GM23338 (cell line): ENCODE measurements around the gene CHCHD3.

Experiments used
- EZH2 ChIP-seq: fragments of 200-600 bp; sonication (generic); IDR thresholded peaks from one replicate; pipeline ENCODE4 v1.8.0; 2017; ENCODE audit warnings: antibody characterized with exemption, mild to moderate bottlenecking, low read depth; ENCODE audit not compliant: unreplicated experiment
- EZH2phosphoT487 ChIP-seq: fragments of 200-600 bp; sonication (generic); IDR thresholded peaks from one replicate; pipeline ENCODE4 v1.8.1; 2018; ENCODE audit warnings: antibody characterized with exemption; ENCODE audit not compliant: unreplicated experiment
- POLR2AphosphoS5 ChIP-seq: IDR thresholded peaks from 2 replicates; pipeline ENCODE4 v1.6.1; 2016; ENCODE audit warnings: antibody characterized with exemption, low read depth
- STAT1 ChIP-seq: IDR thresholded peaks from one replicate; pipeline ENCODE4 v1.6.1; 2016; ENCODE audit warnings: antibody characterized with exemption; ENCODE audit not compliant: unreplicated experiment
- ZNF114 ChIP-seq: fragments of 250-450 bp; sonication (Bioruptor Pico); IDR thresholded peaks from 2 replicates; pipeline ENCODE4 v1.5.0; 2020; ENCODE audit warnings: mild to moderate bottlenecking, moderate library complexity
- TF ChIP-seq, protein P1 (sequence below), 2 experiments: fragments of 200-600 bp in 1 of 2; sonication (generic) in 1 of 2; conservative IDR thresholded peaks; 2 replicates each; pipeline versions ENCODE4 v1.5.1 to v1.6.1; 2016 to 2017; ENCODE audit warnings: antibody characterized with exemption in 2 of 2, low read depth in 2 of 2, mild to moderate bottlenecking in 2 of 2, moderate library complexity in 1 of 2
- TF ChIP-seq, protein P2 (sequence below): IDR thresholded peaks from 2 replicates; pipeline ENCODE4 v1.6.1; 2016; ENCODE audit warnings: antibody characterized with exemption
- TF ChIP-seq, protein P3 (sequence below): IDR thresholded peaks from one replicate; pipeline ENCODE4 v1.6.1; 2018; ENCODE audit warnings: antibody characterized with exemption; ENCODE audit not compliant: unreplicated experiment

DNA sequence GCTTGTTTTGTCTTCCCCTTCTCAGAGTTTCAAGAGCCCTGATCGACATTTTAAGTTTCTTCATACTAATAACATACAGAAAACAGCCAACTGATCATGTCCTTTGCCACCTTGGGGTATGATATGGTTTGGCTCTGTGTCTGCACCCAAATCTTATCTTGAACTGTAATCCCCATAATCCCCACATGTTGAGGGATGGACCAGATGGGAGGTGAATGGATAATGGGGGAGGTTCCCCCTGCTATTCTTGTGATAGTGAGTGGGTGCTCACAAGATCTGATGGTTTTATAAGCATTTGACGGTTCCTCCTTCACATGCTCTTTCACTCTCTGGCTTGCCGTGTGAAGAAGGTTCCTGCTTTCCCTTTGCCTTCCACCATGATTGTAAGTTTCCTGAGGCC, 190.3 kb downstream of the CHCHD3 start:
- TF ChIP-seq, protein P1, sequence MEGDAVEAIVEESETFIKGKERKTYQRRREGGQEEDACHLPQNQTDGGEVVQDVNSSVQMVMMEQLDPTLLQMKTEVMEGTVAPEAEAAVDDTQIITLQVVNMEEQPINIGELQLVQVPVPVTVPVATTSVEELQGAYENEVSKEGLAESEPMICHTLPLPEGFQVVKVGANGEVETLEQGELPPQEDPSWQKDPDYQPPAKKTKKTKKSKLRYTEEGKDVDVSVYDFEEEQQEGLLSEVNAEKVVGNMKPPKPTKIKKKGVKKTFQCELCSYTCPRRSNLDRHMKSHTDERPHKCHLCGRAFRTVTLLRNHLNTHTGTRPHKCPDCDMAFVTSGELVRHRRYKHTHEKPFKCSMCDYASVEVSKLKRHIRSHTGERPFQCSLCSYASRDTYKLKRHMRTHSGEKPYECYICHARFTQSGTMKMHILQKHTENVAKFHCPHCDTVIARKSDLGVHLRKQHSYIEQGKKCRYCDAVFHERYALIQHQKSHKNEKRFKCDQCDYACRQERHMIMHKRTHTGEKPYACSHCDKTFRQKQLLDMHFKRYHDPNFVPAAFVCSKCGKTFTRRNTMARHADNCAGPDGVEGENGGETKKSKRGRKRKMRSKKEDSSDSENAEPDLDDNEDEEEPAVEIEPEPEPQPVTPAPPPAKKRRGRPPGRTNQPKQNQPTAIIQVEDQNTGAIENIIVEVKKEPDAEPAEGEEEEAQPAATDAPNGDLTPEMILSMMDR (conservative IDR thresholded peaks at IDR 0.05; ENCODE audit: low read depth in 2 of 2): no peak
- TF ChIP-seq POLR2AphosphoS5 (no peak), EZH2phosphoT487 (no peak), EZH2 (no peak), ZNF114 (CRISPR knock-in tag) (no peak), STAT1 (no peak)
- TF ChIP-seq, protein P2, sequence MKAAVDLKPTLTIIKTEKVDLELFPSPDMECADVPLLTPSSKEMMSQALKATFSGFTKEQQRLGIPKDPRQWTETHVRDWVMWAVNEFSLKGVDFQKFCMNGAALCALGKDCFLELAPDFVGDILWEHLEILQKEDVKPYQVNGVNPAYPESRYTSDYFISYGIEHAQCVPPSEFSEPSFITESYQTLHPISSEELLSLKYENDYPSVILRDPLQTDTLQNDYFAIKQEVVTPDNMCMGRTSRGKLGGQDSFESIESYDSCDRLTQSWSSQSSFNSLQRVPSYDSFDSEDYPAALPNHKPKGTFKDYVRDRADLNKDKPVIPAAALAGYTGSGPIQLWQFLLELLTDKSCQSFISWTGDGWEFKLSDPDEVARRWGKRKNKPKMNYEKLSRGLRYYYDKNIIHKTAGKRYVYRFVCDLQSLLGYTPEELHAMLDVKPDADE: no peak
- TF ChIP-seq, protein P3, sequence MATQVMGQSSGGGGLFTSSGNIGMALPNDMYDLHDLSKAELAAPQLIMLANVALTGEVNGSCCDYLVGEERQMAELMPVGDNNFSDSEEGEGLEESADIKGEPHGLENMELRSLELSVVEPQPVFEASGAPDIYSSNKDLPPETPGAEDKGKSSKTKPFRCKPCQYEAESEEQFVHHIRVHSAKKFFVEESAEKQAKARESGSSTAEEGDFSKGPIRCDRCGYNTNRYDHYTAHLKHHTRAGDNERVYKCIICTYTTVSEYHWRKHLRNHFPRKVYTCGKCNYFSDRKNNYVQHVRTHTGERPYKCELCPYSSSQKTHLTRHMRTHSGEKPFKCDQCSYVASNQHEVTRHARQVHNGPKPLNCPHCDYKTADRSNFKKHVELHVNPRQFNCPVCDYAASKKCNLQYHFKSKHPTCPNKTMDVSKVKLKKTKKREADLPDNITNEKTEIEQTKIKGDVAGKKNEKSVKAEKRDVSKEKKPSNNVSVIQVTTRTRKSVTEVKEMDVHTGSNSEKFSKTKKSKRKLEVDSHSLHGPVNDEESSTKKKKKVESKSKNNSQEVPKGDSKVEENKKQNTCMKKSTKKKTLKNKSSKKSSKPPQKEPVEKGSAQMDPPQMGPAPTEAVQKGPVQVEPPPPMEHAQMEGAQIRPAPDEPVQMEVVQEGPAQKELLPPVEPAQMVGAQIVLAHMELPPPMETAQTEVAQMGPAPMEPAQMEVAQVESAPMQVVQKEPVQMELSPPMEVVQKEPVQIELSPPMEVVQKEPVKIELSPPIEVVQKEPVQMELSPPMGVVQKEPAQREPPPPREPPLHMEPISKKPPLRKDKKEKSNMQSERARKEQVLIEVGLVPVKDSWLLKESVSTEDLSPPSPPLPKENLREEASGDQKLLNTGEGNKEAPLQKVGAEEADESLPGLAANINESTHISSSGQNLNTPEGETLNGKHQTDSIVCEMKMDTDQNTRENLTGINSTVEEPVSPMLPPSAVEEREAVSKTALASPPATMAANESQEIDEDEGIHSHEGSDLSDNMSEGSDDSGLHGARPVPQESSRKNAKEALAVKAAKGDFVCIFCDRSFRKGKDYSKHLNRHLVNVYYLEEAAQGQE: no peak
